B cell (primary cell): ENCODE measurements around the gene MACO1. TPM values are rescaled to one million over a fixed set of nuclear protein-coding genes. Genes with fewer than 3 reads are reported as not detected.

ENCODE experiments used
- ATAC-seq: fragments of 200-7000 bp; cut with Tn5 transposase; one replicate; pipeline ENCODE4 v1.10.0; 2021; ENCODE audit warnings: low read depth, mild to moderate bottlenecking, moderate number of reproducible peaks, moderate library complexity
- CTCF ChIA-PET: fragments of 350-600 bp; sonication (Branson Sonifier 250); formaldehyde crosslinking; loops from one replicate; lab custom pipeline; 2021; ENCODE audit warnings: antibody characterized with exemption, inconsistent platforms; lab: Charles Lee
- POLR2A ChIA-PET: fragments of 350-600 bp; sonication (Branson Sonifier 250); formaldehyde crosslinking; loops from one replicate; lab custom pipeline; 2021; ENCODE audit warnings: antibody characterized with exemption; lab: Charles Lee
- DNase-seq: peaks from one replicate; pipeline ENCODE4 v3.0.0; 2013
- H2AFZ ChIP-seq: 2 replicates; pipeline ENCODE4 v1.6.1; 2012; ENCODE audit warnings: mild to moderate bottlenecking, low read depth, low read length; ENCODE audit not compliant: insufficient read depth, poor library complexity, severe bottlenecking
- H3K27ac ChIP-seq, 2 donors: 1 replicate in 1 of 2; 2 replicates in 1 of 2; pipeline ENCODE4 v1.5.1; 2012 to 2013; ENCODE audit warnings: low read length in 2 of 2, mild to moderate bottlenecking in 2 of 2, moderate library complexity in 1 of 2
- H3K27me3 ChIP-seq, 4 experiments: fragments of 200-600 bp in 1 of 4; sonication (generic) in 1 of 4; replicated peaks in 1 of 4; 1 replicate in 2 of 4; 2 replicates in 2 of 4; pipeline versions ENCODE4 v1.6.1 to v1.7.0; 2013 to 2016; ENCODE audit warnings: low read length in 3 of 4, mild to moderate bottlenecking in 2 of 4, mixed read lengths in 1 of 4, moderate library complexity in 1 of 4; ENCODE audit not compliant: insufficient read depth in 4 of 4, control insufficient read depth in 3 of 4; ENCODE audit errors: control extremely low read depth in 1 of 4
- H3K36me3 ChIP-seq, 2 experiments: replicated peaks in 1 of 2; 1 replicate in 1 of 2; 2 replicates in 1 of 2; pipeline versions ENCODE4 v1.6.1 to v1.7.1; 2013; ENCODE audit warnings: low read length in 1 of 2; ENCODE audit not compliant: insufficient read depth in 2 of 2, control insufficient read depth in 1 of 2; ENCODE audit errors: control extremely low read depth in 1 of 2, extremely low read depth in 1 of 2
- H3K4me1 ChIP-seq, 2 donors: fragments of 200-600 bp in 1 of 2; sonication (generic) in 1 of 2; 1 replicate in 1 of 2; 2 replicates in 1 of 2; pipeline versions ENCODE4 v1.5.1 to v1.6.1; 2013 to 2017; ENCODE audit warnings: low read length in 2 of 2; ENCODE audit not compliant: control insufficient read depth in 2 of 2, insufficient read depth in 2 of 2
- H3K4me2 ChIP-seq: replicated peaks from 2 replicates; pipeline ENCODE3; 2012; ENCODE audit warnings: mild to moderate bottlenecking, low read depth, low read length; ENCODE audit not compliant: poor library complexity, severe bottlenecking
- H3K4me3 ChIP-seq, 5 experiments: fragments of 200-600 bp in 1 of 5; sonication (generic) in 1 of 5; 1 replicate in 3 of 5; 2 replicates in 2 of 5; pipeline versions ENCODE4 v1.5.1 to v1.7.0; 2011 to 2016; ENCODE audit warnings: low read length in 4 of 5, mild to moderate bottlenecking in 4 of 5, low read depth in 2 of 5, control low read depth in 1 of 5, moderate library complexity in 1 of 5; ENCODE audit not compliant: insufficient read depth in 1 of 5; ENCODE audit errors: control extremely low read depth in 1 of 5, extremely low read depth in 1 of 5
- H3K79me2 ChIP-seq: fragments of 200-600 bp; sonication (generic); one replicate; pipeline ENCODE4 v1.6.0; 2016; ENCODE audit warnings: low read length; ENCODE audit not compliant: control insufficient read depth, insufficient read depth
- H3K9ac ChIP-seq: fragments of 200-600 bp; sonication (generic); 2 replicates; pipeline ENCODE4 v1.6.1; 2017; ENCODE audit warnings: mild to moderate bottlenecking, low read length, moderate library complexity
- H3K9me3 ChIP-seq, 3 donors: one replicate each; pipeline versions ENCODE4 v1.6.1 to v1.7.1; 2013; ENCODE audit warnings: low read length in 2 of 3; ENCODE audit not compliant: control insufficient read depth in 2 of 3, insufficient read depth in 1 of 3; ENCODE audit errors: control extremely low read depth in 1 of 3
- H4K20me1 ChIP-seq: 2 replicates; pipeline ENCODE4 v1.6.0; 2012; ENCODE audit warnings: mild to moderate bottlenecking, low read length; ENCODE audit not compliant: insufficient read depth, control insufficient read depth, poor library complexity, severe bottlenecking
- H3K27ac Mint-ChIP-seq: one replicate; pipeline ENCODE4 v1.8.0; 2021; ENCODE audit warnings: mixed read lengths
- H3K27me3 Mint-ChIP-seq: one replicate; pipeline ENCODE4 v1.8.0; 2021; ENCODE audit warnings: mixed read lengths
- H3K4me1 Mint-ChIP-seq: one replicate; pipeline ENCODE4 v1.8.0; 2021; ENCODE audit warnings: mixed read lengths
- H3K4me3 Mint-ChIP-seq: one replicate; pipeline ENCODE4 v1.8.0; 2021; ENCODE audit warnings: mixed read lengths
- H3K9me3 Mint-ChIP-seq: one replicate; pipeline ENCODE4 v1.8.0; 2022; ENCODE audit warnings: mixed read lengths; ENCODE audit not compliant: insufficient read depth
- EZH2 ChIP-seq: IDR thresholded peaks from 2 replicates; pipeline ENCODE4 v1.6.1; 2012; ENCODE audit warnings: borderline replicate concordance, low read depth, mild to moderate bottlenecking, moderate library complexity, low read length; ENCODE audit not compliant: insufficient read depth, poor library complexity, severe bottlenecking
- WGBS: methylation state at CpG from one replicate; pipeline ENCODE4 v1.1.5; 2013; ENCODE audit warnings: missing lambda C conversion rate; ENCODE audit not compliant: insufficient coverage; 5-methylcytosine and 5-hydroxymethylcytosine counted together
- intact Hi-C: fragments of 100-400 bp; cut with micrococcal nuclease; formaldehyde crosslinking; loops from one replicate; pipeline ENCODE4 v1.10.0; 2022
- polyA plus RNA-seq: library from polyadenylated mRNA; depleted of rRNA; stranded (reverse); fragments of >200 nt; gene quantifications from 2 replicates; pipeline ENCODE4 v1.2.3, GENCODE V29; 2012
- total RNA-seq, 2 donors: library from RNA; stranded (reverse); fragments of 120-200 nt in 1 of 2; gene quantifications; 1 replicate in 1 of 2; 2 replicates in 1 of 2; pipeline versions ENCODE4 v1.2.3 to v1.2.4, GENCODE V29; 2013 to 2022
- TF ChIP-seq, protein P1 (sequence below): fragments of 200-600 bp; IDR thresholded peaks from one replicate; pipeline ENCODE4 v1.8.0; 2022; ENCODE audit warnings: antibody characterized with exemption, mild to moderate bottlenecking

The MACO1 gene
- total and polyA plus RNA-seq, 2 donors (not counting 1 experiment from before 2014, with no cell fraction given) = 4.9 to 21.2 TPM

DNA sequence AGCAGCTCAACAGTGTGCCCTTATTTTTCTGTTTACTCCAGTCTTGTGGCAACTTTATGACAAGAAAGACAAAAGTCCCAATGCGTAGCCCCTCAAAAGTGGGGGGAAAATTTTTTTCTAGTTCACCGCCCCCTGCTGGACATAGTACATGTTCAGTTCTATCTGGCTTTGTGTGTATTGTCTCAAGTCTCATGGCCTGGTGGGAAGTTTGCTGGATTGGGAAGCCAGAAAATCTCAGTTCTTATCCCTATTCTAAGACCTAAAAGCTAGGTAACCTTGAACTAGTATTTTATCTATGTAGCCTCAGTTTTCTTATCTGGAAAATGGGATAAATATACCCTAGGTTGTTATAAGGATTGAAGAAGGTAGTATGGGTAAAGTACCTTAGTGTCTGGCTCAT, 56.9 kb downstream of the MACO1 start:
- TF ChIP-seq, protein P1, sequence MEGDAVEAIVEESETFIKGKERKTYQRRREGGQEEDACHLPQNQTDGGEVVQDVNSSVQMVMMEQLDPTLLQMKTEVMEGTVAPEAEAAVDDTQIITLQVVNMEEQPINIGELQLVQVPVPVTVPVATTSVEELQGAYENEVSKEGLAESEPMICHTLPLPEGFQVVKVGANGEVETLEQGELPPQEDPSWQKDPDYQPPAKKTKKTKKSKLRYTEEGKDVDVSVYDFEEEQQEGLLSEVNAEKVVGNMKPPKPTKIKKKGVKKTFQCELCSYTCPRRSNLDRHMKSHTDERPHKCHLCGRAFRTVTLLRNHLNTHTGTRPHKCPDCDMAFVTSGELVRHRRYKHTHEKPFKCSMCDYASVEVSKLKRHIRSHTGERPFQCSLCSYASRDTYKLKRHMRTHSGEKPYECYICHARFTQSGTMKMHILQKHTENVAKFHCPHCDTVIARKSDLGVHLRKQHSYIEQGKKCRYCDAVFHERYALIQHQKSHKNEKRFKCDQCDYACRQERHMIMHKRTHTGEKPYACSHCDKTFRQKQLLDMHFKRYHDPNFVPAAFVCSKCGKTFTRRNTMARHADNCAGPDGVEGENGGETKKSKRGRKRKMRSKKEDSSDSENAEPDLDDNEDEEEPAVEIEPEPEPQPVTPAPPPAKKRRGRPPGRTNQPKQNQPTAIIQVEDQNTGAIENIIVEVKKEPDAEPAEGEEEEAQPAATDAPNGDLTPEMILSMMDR = peak; percentile 73
- no peak for TF ChIP-seq EZH2
- DNase-seq (peak; percentile 42), ATAC-seq (no peak)
- Histone ChIP-seq H3K4me3 (no peak overlapping the region), H3K4me2 (no peak overlapping the region), H4K20me1 (peaks cover 6% of the 10 kb centered on the region), H3K27me3 (no peaks in the 10 kb centered on the region), H3K4me1 (peaks cover 5 to 6% of the 10 kb centered on the region in 2 donors), H3K9me3 (no peaks in the 10 kb centered on the region), H3K36me3 (peaks cover 10 to 50% of the 10 kb centered on the region in 2 experiments), H2AFZ (no peak overlapping the region), H3K79me2 (peaks cover 8% of the 10 kb centered on the region), H3K27ac (no peak overlapping the region), H3K9ac (no peak overlapping the region)
- POLR2A ChIA-PET = no interaction called here
- CTCF ChIA-PET = interaction anchor here (0.8 to 2.2 kb wide), 11 partner anchors 9 to 225 kb away, joined by 3 to 6 read pairs (median 4); no protein-coding TSS in a partner anchor
- Mint-ChIP-seq H3K4me3 (no peak overlapping the region), H3K27ac (no peak overlapping the region), H3K9me3 (no peaks in the 10 kb centered on the region), H3K27me3 (no peaks in the 10 kb centered on the region), H3K4me1 (peaks cover 14% of the 10 kb centered on the region)
- WGBS = no CpG with 5 or more reads among the region's 2 CpGs
- intact Hi-C loops = no loop called here

DNA sequence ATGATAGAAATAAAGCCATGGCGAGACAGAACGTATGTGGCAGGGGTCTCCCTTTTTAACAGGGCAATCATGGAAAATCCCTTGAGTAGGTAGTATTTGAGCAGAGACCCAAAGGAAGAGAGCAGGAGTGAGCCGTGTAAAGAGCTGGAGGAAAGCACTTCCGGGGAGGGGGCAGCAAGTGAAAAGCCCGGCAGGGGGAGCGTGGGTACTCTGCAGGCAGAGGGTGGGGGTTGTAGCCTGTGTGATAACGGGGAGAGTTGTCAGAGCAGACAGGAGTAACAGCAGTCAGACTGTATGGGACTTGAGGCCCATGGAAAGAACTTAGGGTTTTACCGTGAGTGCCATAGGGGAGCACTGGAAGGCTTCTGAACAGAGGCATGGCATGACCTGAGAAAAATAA, 61.6 kb downstream of the MACO1 start:
- no peak for DNase-seq
- ChIA-PET CTCF (interaction anchor here (0.5 to 1.6 kb wide), 2 partner anchors 29 to 83 kb away, joined by 4 read pairs; no protein-coding TSS in a partner anchor), POLR2A (interaction anchor here (0.6 kb wide), 2 partner anchors 12 to 308 kb away, joined by 4 to 5 read pairs; partner anchors contain the start of gene SELENON)
- Histone ChIP-seq H3K36me3 (peaks cover 13 to 68% of the 10 kb centered on the region in 2 experiments), H4K20me1 (peaks cover 5% of the 10 kb centered on the region), H3K27ac (no peak overlapping the region), H3K27me3 (no peaks in the 10 kb centered on the region), H3K79me2 (peaks cover 7% of the 10 kb centered on the region), H3K4me1 (no peaks in the 10 kb centered on the region), H3K4me2 (no peak overlapping the region), H3K4me3 (no peak overlapping the region), H2AFZ (no peak overlapping the region), H3K9me3 (no peaks in the 10 kb centered on the region), H3K9ac (no peak overlapping the region)
- TF ChIP-seq, protein P1 = no peak
- TF ChIP-seq EZH2 = no peak
- H3K27me3 Mint-ChIP-seq = no peaks in the 10 kb centered on the region
- no peak overlapping the region for H3K4me3 Mint-ChIP-seq
- H3K4me1 Mint-ChIP-seq = no peaks in the 10 kb centered on the region
- no peak overlapping the region for H3K27ac Mint-ChIP-seq
- no peaks in the 10 kb centered on the region for H3K9me3 Mint-ChIP-seq
- no peak for ATAC-seq
- intact Hi-C loops = no loop called here
- WGBS = 98% methylated on average over 7 of the region's 8 CpGs
